HepG2 (cell line): ENCODE results near the gene TUBB3. TPM values are rescaled to one million over a fixed set of nuclear protein-coding genes. Genes with fewer than 3 reads are reported as not detected.

Experiments
- ARNTL ChIP-seq: sonication (generic); formaldehyde crosslinking; IDR thresholded peaks from 2 replicates; pipeline ENCODE4 v1.4.0; 2020; ENCODE audit warnings: mild to moderate bottlenecking, missing genetic modification reagents
- ATM ChIP-seq: fragments of 450-650 bp; IDR thresholded peaks from 2 replicates; pipeline ENCODE4 v1.7.1; 2017; ENCODE audit warnings: mild to moderate bottlenecking, borderline replicate concordance
- ATRX ChIP-seq: sonication (generic); formaldehyde crosslinking; IDR thresholded peaks from 2 replicates; pipeline ENCODE4 v1.4.0; 2020; ENCODE audit warnings: missing genetic modification reagents, borderline replicate concordance
- CC2D1A ChIP-seq: sonication (generic); formaldehyde crosslinking; IDR thresholded peaks from 2 replicates; pipeline ENCODE4 v1.8.1; 2023; ENCODE audit warnings: mild to moderate bottlenecking, missing genetic modification reagents
- CHD2 ChIP-seq: IDR thresholded peaks from 2 replicates; pipeline ENCODE4 v1.6.1; 2011; ENCODE audit warnings: low read depth, low read length, improper control_type of control experiment
- HNF4A ChIP-seq: sonication (generic); formaldehyde crosslinking; IDR thresholded peaks from 2 replicates; pipeline ENCODE4 v1.4.0; 2020; ENCODE audit warnings: missing genetic modification reagents
- KLF16 ChIP-seq, 2 experiments: sonication (generic) in 1 of 2; formaldehyde crosslinking in 1 of 2; IDR thresholded peaks; 2 replicates each; pipeline versions ENCODE4 v1.6.1 to v1.8.0; 2016 to 2023; ENCODE audit warnings: missing genetic modification reagents in 2 of 2, missing compliant biosample characterization in 1 of 2
- NFE2L2 ChIP-seq: fragments of 150-350 bp; IDR thresholded peaks from 2 replicates; pipeline ENCODE4 v1.6.1; 2014; ENCODE audit warnings: low read length
- SAP130 ChIP-seq: IDR thresholded peaks from 2 replicates; pipeline ENCODE4 v1.6.1; 2016; ENCODE audit warnings: low read depth
- SMARCC2 ChIP-seq: fragments of 450-650 bp; IDR thresholded peaks from 2 replicates; pipeline ENCODE4 v1.6.1; 2017; ENCODE audit warnings: antibody characterized with exemption, mild to moderate bottlenecking
- SP4 ChIP-seq: sonication (generic); formaldehyde crosslinking; IDR thresholded peaks from 2 replicates; pipeline ENCODE4 v1.8.1; 2023; ENCODE audit warnings: mild to moderate bottlenecking, missing genetic modification reagents
- SP5 ChIP-seq: IDR thresholded peaks from 2 replicates; pipeline ENCODE4 v1.6.1; 2016; ENCODE audit warnings: low read depth, borderline replicate concordance
- TCF7 ChIP-seq: sonication (generic); IDR thresholded peaks from 2 replicates; pipeline ENCODE4 v1.6.1; 2016; ENCODE audit warnings: antibody characterized with exemption, low read depth
- ZBTB1 ChIP-seq: sonication (generic); formaldehyde crosslinking; IDR thresholded peaks from 2 replicates; pipeline ENCODE4 v1.4.0; 2020; ENCODE audit warnings: missing genetic modification reagents, borderline replicate concordance
- ZBTB20 ChIP-seq: sonication (generic); formaldehyde crosslinking; IDR thresholded peaks from 2 replicates; pipeline ENCODE4 v1.8.1; 2023; ENCODE audit warnings: missing genetic modification reagents, low read depth, mild to moderate bottlenecking, borderline replicate concordance
- ZBTB8A ChIP-seq: sonication (generic); formaldehyde crosslinking; IDR thresholded peaks from 2 replicates; pipeline ENCODE4 v1.4.0; 2020; ENCODE audit warnings: mild to moderate bottlenecking, low read depth, missing genetic modification reagents, borderline replicate concordance
- ZNF124 ChIP-seq: sonication (generic); formaldehyde crosslinking; IDR thresholded peaks from 2 replicates; pipeline ENCODE4 v1.4.0; 2020; ENCODE audit warnings: missing genetic modification reagents
- ZNF816 ChIP-seq: sonication (generic); formaldehyde crosslinking; IDR thresholded peaks from 2 replicates; pipeline ENCODE4 v1.8.0; 2022; ENCODE audit warnings: missing genetic modification reagents, mild to moderate bottlenecking, borderline replicate concordance
- ZNF83 ChIP-seq: sonication (generic); formaldehyde crosslinking; IDR thresholded peaks from 2 replicates; pipeline ENCODE4 v1.4.0; 2020; ENCODE audit warnings: missing genetic modification reagents, mild to moderate bottlenecking, borderline replicate concordance
- polyA plus RNA-seq, 8 experiments: library from polyadenylated mRNA; depleted of rRNA in 3 of 8; stranded (reverse) in 7 of 8; unstranded in 1 of 8; fragments of >200 nt; fragmentation: Illumina TruSeq in 4 of 8; extraction: Trizol in 4 of 8; gene quantifications; 2 replicates each; pipeline versions ENCODE4 v1.2.1 to v1.2.3, GENCODE V29; 2011 to 2016; ENCODE audit warnings: low read depth in 4 of 8, missing spikeins in 1 of 8, mixed read lengths in 1 of 8; ENCODE audit not compliant: insufficient read depth in 1 of 8
- total RNA-seq, 5 experiments: library from RNA; depleted of rRNA; stranded (reverse); fragments of >200 nt; fragmentation: Illumina TruSeq; extraction: Trizol; gene quantifications; 2 replicates each; pipeline ENCODE4 v1.2.3, GENCODE V29; 2016; ENCODE audit warnings: low read depth in 1 of 5
- TF ChIP-seq, protein P1 (sequence below): sonication (generic); formaldehyde crosslinking; IDR thresholded peaks from 2 replicates; pipeline ENCODE4 v1.4.0; 2020; ENCODE audit warnings: missing genetic modification reagents; ENCODE audit errors: not compliant biosample characterization
- TF ChIP-seq, protein P2 (sequence below): sonication (generic); formaldehyde crosslinking; IDR thresholded peaks from 2 replicates; pipeline ENCODE4 v1.4.0; 2020; ENCODE audit warnings: missing genetic modification reagents, borderline replicate concordance
- TF ChIP-seq, protein P3 (sequence below): sonication (generic); formaldehyde crosslinking; IDR thresholded peaks from 2 replicates; pipeline ENCODE4 v1.5.0; 2020; ENCODE audit warnings: missing genetic modification reagents
- TF ChIP-seq, protein P4 (sequence below): IDR thresholded peaks from 2 replicates; pipeline ENCODE4 v1.6.1; 2016; ENCODE audit warnings: mild to moderate bottlenecking
- TF ChIP-seq, protein P5 (sequence below): sonication (generic); formaldehyde crosslinking; IDR thresholded peaks from 2 replicates; pipeline ENCODE4 v1.4.0; 2020; ENCODE audit warnings: mild to moderate bottlenecking, low read depth, missing genetic modification reagents

TUBB3 gene
- total and polyA plus RNA-seq, 2 of the 13 experiments (the other 11 are each of a cell fraction or from before 2014, with no cell fraction given), result 110 to 185 TPM

DNA sequence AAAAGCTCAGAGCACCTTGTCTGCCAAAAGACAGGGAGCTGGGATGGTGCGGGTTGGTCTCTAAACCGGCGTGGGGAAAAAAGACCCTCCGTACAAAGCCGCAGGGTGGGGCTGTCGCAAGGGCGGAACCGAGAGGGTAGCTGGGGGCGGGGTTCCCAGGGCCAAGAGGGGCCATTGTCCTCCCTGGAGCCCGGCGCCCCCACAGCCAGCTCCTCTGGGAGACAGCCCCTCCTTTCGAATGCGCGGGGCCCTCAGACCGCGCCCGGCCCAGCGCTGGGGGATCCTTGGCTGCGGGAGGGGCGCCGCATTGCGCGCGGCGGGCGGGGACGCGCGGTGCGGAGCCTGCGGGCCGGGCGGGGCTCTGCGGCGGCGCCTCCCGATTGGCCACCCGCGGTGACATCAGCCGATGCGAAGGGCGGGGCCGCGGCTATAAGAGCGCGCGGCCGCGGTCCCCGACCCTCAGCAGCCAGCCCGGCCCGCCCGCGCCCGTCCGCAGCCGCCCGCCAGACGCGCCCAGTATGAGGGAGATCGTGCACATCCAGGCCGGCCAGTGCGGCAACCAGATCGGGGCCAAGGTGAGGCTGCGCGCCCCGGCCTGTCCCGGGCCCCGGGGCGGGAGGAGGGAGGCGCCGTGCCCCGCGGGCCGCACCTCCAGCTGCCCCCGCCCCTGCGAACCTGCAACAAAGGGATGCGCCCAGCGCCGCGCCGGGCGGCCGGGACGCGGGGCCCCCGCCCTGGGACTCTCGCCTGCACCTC is at the start of gene TUBB3 (continued):
- TF ChIP-seq, protein P1, sequence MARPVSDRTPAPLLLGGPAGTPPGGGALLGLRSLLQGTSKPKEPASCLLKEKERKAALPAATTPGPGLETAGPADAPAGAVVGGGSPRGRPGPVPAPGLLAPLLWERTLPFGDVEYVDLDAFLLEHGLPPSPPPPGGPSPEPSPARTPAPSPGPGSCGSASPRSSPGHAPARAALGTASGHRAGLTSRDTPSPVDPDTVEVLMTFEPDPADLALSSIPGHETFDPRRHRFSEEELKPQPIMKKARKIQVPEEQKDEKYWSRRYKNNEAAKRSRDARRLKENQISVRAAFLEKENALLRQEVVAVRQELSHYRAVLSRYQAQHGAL (CRISPR knock-in tag), result no peak
- TF ChIP-seq TCF7, result no peak
- TF ChIP-seq HNF4A (CRISPR knock-in tag), result no peak
- peak; percentile 96 for TF ChIP-seq ZBTB1 (CRISPR knock-in tag)
- peak; percentile 88 for TF ChIP-seq SP4 (CRISPR knock-in tag)
- no peak for TF ChIP-seq ATRX
- no peak for TF ChIP-seq SMARCC2
- TF ChIP-seq KLF16 (CRISPR knock-in tag; IDR thresholded peaks at IDR 0.05), result no peak; a peak in 1 of 4 replicates
- no peak for TF ChIP-seq ARNTL
- TF ChIP-seq ZBTB8A (CRISPR knock-in tag), result no peak
- no peak for TF ChIP-seq ZNF83 (CRISPR knock-in tag)
- no peak for TF ChIP-seq CC2D1A
- no peak for TF ChIP-seq ZNF816
- TF ChIP-seq NFE2L2, result no peak
- peak; percentile 31; the same call in 1 of the 2 replicates for TF ChIP-seq SP5 (CRISPR knock-in tag)
- no peak for TF ChIP-seq CHD2
- TF ChIP-seq ATM, result no peak
- peak; percentile 77 for TF ChIP-seq SAP130 (CRISPR knock-in tag)
- TF ChIP-seq ZBTB20 (CRISPR knock-in tag), result no peak
- TF ChIP-seq ZNF124 (CRISPR knock-in tag), result no peak
- TF ChIP-seq, protein P2, sequence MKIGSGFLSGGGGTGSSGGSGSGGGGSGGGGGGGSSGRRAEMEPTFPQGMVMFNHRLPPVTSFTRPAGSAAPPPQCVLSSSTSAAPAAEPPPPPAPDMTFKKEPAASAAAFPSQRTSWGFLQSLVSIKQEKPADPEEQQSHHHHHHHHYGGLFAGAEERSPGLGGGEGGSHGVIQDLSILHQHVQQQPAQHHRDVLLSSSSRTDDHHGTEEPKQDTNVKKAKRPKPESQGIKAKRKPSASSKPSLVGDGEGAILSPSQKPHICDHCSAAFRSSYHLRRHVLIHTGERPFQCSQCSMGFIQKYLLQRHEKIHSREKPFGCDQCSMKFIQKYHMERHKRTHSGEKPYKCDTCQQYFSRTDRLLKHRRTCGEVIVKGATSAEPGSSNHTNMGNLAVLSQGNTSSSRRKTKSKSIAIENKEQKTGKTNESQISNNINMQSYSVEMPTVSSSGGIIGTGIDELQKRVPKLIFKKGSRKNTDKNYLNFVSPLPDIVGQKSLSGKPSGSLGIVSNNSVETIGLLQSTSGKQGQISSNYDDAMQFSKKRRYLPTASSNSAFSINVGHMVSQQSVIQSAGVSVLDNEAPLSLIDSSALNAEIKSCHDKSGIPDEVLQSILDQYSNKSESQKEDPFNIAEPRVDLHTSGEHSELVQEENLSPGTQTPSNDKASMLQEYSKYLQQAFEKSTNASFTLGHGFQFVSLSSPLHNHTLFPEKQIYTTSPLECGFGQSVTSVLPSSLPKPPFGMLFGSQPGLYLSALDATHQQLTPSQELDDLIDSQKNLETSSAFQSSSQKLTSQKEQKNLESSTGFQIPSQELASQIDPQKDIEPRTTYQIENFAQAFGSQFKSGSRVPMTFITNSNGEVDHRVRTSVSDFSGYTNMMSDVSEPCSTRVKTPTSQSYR, result no peak
- TF ChIP-seq, protein P3, sequence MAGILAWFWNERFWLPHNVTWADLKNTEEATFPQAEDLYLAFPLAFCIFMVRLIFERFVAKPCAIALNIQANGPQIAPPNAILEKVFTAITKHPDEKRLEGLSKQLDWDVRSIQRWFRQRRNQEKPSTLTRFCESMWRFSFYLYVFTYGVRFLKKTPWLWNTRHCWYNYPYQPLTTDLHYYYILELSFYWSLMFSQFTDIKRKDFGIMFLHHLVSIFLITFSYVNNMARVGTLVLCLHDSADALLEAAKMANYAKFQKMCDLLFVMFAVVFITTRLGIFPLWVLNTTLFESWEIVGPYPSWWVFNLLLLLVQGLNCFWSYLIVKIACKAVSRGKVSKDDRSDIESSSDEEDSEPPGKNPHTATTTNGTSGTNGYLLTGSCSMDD (CRISPR knock-in tag), result no peak
- TF ChIP-seq, protein P4, sequence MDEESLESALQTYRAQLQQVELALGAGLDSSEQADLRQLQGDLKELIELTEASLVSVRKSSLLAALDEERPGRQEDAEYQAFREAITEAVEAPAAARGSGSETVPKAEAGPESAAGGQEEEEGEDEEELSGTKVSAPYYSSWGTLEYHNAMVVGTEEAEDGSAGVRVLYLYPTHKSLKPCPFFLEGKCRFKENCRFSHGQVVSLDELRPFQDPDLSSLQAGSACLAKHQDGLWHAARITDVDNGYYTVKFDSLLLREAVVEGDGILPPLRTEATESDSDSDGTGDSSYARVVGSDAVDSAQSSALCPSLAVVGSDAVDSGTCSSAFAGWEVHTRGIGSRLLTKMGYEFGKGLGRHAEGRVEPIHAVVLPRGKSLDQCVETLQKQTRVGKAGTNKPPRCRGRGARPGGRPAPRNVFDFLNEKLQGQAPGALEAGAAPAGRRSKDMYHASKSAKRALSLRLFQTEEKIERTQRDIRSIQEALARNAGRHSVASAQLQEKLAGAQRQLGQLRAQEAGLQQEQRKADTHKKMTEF, result no peak; the same call in 1 of the 2 replicates
- TF ChIP-seq, protein P5, sequence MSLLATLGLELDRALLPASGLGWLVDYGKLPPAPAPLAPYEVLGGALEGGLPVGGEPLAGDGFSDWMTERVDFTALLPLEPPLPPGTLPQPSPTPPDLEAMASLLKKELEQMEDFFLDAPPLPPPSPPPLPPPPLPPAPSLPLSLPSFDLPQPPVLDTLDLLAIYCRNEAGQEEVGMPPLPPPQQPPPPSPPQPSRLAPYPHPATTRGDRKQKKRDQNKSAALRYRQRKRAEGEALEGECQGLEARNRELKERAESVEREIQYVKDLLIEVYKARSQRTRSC (CRISPR knock-in tag), result no peak
